Activated B cell treated with CpG ODN at 0.5 μM for 24 hours (primary cell): Measurements from ENCODE around the gene PTPRJ. TPM values are rescaled to one million over a fixed set of nuclear protein-coding genes. Genes with fewer than 3 reads are reported as not detected.

ENCODE experiments used
- ATAC-seq: fragments of 200-7000 bp; cut with Tn5 transposase; one replicate; pipeline ENCODE4 v1.10.0; 2021; ENCODE audit warnings: low read depth, mild to moderate bottlenecking, moderate library complexity
- CTCF ChIA-PET: fragments of 350-600 bp; sonication (Branson Sonifier 250); formaldehyde crosslinking; loops from one replicate; lab custom pipeline; 2021; ENCODE audit warnings: antibody characterized with exemption; lab: Charles Lee
- POLR2A ChIA-PET: fragments of 350-600 bp; sonication (Branson Sonifier 250); formaldehyde crosslinking; loops from one replicate; lab custom pipeline; 2021; ENCODE audit warnings: antibody characterized with exemption; lab: Charles Lee
- DNase-seq: peaks from one replicate; pipeline ENCODE4 v3.0.0; 2022
- H3K27ac Mint-ChIP-seq: one replicate; pipeline ENCODE4 v1.8.0; 2020; ENCODE audit warnings: mixed read lengths
- H3K27me3 Mint-ChIP-seq: one replicate; pipeline ENCODE4 v1.8.0; 2021; ENCODE audit warnings: mixed read lengths
- H3K36me3 Mint-ChIP-seq: one replicate; pipeline ENCODE4 v1.8.0; 2021; ENCODE audit warnings: low read depth, mixed read lengths
- H3K4me1 Mint-ChIP-seq: one replicate; pipeline ENCODE4 v1.8.0; 2021; ENCODE audit warnings: mixed read lengths
- H3K4me3 Mint-ChIP-seq: one replicate; pipeline ENCODE4 v1.8.0; 2020; ENCODE audit warnings: mild to moderate bottlenecking, mixed read lengths
- H3K9me3 Mint-ChIP-seq: one replicate; pipeline ENCODE4 v1.8.0; 2020; ENCODE audit warnings: mixed read lengths
- CTCF ChIP-seq: fragments of 200-600 bp; IDR thresholded peaks from one replicate; pipeline ENCODE4 v1.8.0; 2022; ENCODE audit warnings: antibody characterized with exemption, mild to moderate bottlenecking
- intact Hi-C: fragments of 100-400 bp; cut with micrococcal nuclease; formaldehyde crosslinking; loops from one replicate; pipeline ENCODE4 v1.15.1; 2024
- total RNA-seq: library from RNA; stranded (reverse); gene quantifications from 2 replicates; pipeline ENCODE4 v1.2.3, GENCODE V29; 2022

PTPRJ gene
- total RNA-seq, 1 donor from 2014 or later: 19.2 TPM

GRCh38 chr11:48040830-48041444 lies 60.6 kb downstream of the PTPRJ start:
- Mint-ChIP-seq H3K9me3 (no peaks in the 10 kb centered on the region), H3K27ac (no peak overlapping the region)
- intact Hi-C loops: no loop called here

GRCh38 chr11:48041877-48042695 lies 61.7 kb downstream of the PTPRJ start:
- intact Hi-C loops: no loop called here
- Mint-ChIP-seq H3K4me1 (peaks cover 65% of the 10 kb centered on the region), H3K4me3 (no peak overlapping the region)

More at GRCh38 chr11:48040830-48041444, 60.6 kb downstream of the PTPRJ start:
- no peak for ATAC-seq
- H3K4me3 Mint-ChIP-seq: no peak overlapping the region
- H3K27me3 Mint-ChIP-seq: no peaks in the 10 kb centered on the region
- TF ChIP-seq CTCF: no peak
- H3K36me3 Mint-ChIP-seq: peaks cover 10% of the 10 kb centered on the region
- peaks cover 70% of the 10 kb centered on the region for H3K4me1 Mint-ChIP-seq
- POLR2A ChIA-PET: no interaction called here
- no peak for DNase-seq
- CTCF ChIA-PET: interaction anchor here (1.1 kb wide), 1 partner anchor 34 kb away, joined by 4 read pairs; no protein-coding TSS in a partner anchor

GRCh38 chr11:48043111-48043990 lies 63.0 kb downstream of the PTPRJ start:
- peak; percentile 73 for ATAC-seq
- intact Hi-C loops: loop anchor here (1.0 kb wide), 2 partner anchors 11 to 13 kb away; no protein-coding TSS in a partner anchor

More at GRCh38 chr11:48041877-48042695, 61.7 kb downstream of the PTPRJ start:
- POLR2A ChIA-PET: interaction anchor here (0.6 to 4.2 kb wide), 5 partner anchors 9 to 65 kb away, joined by 4 to 29 read pairs (median 10); no protein-coding TSS in a partner anchor
- ATAC-seq: no peak
- H3K27me3 Mint-ChIP-seq: no peaks in the 10 kb centered on the region
- no peak for DNase-seq
- CTCF ChIA-PET: interaction anchor here (1.3 to 1.6 kb wide), 4 partner anchors 9 to 110 kb away, joined by 3 to 6 read pairs (median 4); no protein-coding TSS in a partner anchor
- H3K9me3 Mint-ChIP-seq: no peaks in the 10 kb centered on the region
- TF ChIP-seq CTCF: no peak
- peak overlapping the region; percentile 50 for H3K27ac Mint-ChIP-seq
- peaks cover 10% of the 10 kb centered on the region for H3K36me3 Mint-ChIP-seq

GRCh38 chr11:48043991-48044512 lies 63.7 kb downstream of the PTPRJ start:
- Mint-ChIP-seq H3K4me3 (peak overlapping the region; percentile 20), H3K9me3 (no peaks in the 10 kb centered on the region), H3K4me1 (peaks cover 68% of the 10 kb centered on the region), H3K27me3 (no peaks in the 10 kb centered on the region), H3K27ac (peak overlapping the region; percentile 67), H3K36me3 (peaks cover 11% of the 10 kb centered on the region)
- no peak for TF ChIP-seq CTCF
- ATAC-seq: peak; percentile 32
- ChIA-PET CTCF (no interaction called here), POLR2A (interaction anchor here (0.6 to 4.2 kb wide), 8 partner anchors 11 to 182 kb away, joined by 3 to 29 read pairs (median 4); no protein-coding TSS in a partner anchor)
- intact Hi-C loops: loop anchor here (1.0 kb wide), 2 partner anchors 12 kb away; no protein-coding TSS in a partner anchor
- no peak for DNase-seq

More at GRCh38 chr11:48043111-48043990, 63.0 kb downstream of the PTPRJ start:
- H3K9me3 Mint-ChIP-seq: no peaks in the 10 kb centered on the region
- ChIA-PET CTCF (interaction anchor here (1.3 to 1.6 kb wide), 4 partner anchors 10 to 111 kb away, joined by 3 to 6 read pairs (median 4); no protein-coding TSS in a partner anchor), POLR2A (interaction anchor here (0.6 to 4.2 kb wide), 9 partner anchors 9 to 182 kb away, joined by 3 to 29 read pairs (median 5); no protein-coding TSS in a partner anchor)
- H3K4me1 Mint-ChIP-seq: peaks cover 63% of the 10 kb centered on the region
- no peaks in the 10 kb centered on the region for H3K27me3 Mint-ChIP-seq
- peak overlapping the region; percentile 52 for H3K4me3 Mint-ChIP-seq
- DNase-seq: no peak
- H3K36me3 Mint-ChIP-seq: peaks cover 8% of the 10 kb centered on the region
- H3K27ac Mint-ChIP-seq: peak overlapping the region; percentile 67
- no peak for TF ChIP-seq CTCF
